PC-9 (cell line): ENCODE results near the gene PAX7.

Experiments used
- EZH2 ChIP-seq: fragments of 200-600 bp; sonication (generic); IDR thresholded peaks from 2 replicates; pipeline ENCODE4 v1.8.0; 2017; ENCODE audit warnings: antibody characterized with exemption, low read depth
- TF ChIP-seq, protein P1 (sequence below): fragments of 200-600 bp; sonication (generic); conservative IDR thresholded peaks from 2 replicates; pipeline ENCODE4 v1.6.1; 2017; ENCODE audit warnings: mixed run types, antibody characterized with exemption, mild to moderate bottlenecking, moderate library complexity

DNA sequence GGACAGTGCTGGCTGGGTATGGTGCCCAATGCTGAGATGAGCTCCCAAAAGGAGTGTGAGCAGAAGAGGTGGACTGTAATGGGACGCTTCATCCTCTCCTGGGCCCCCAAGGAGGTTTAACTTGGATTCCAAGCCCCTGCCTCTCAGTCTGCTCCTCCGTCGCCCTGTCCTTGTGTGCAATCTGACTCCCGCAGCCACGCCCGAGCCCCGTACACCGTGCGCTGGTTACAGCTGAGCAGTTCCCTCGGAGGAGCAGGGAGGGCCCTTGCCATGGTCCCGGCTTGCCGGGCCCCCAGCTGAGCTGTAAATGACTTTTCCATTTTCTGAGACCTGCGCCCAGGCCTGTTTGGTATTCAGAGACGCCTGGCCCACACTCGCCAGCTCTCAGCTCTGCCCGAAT is 53.7 kb downstream of the PAX7 start:
- no peak for TF ChIP-seq EZH2
- TF ChIP-seq, protein P1, sequence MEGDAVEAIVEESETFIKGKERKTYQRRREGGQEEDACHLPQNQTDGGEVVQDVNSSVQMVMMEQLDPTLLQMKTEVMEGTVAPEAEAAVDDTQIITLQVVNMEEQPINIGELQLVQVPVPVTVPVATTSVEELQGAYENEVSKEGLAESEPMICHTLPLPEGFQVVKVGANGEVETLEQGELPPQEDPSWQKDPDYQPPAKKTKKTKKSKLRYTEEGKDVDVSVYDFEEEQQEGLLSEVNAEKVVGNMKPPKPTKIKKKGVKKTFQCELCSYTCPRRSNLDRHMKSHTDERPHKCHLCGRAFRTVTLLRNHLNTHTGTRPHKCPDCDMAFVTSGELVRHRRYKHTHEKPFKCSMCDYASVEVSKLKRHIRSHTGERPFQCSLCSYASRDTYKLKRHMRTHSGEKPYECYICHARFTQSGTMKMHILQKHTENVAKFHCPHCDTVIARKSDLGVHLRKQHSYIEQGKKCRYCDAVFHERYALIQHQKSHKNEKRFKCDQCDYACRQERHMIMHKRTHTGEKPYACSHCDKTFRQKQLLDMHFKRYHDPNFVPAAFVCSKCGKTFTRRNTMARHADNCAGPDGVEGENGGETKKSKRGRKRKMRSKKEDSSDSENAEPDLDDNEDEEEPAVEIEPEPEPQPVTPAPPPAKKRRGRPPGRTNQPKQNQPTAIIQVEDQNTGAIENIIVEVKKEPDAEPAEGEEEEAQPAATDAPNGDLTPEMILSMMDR = no peak
